HepG2 (cell line): ENCODE data around the gene SURF2. TPM values are rescaled to one million over a fixed set of nuclear protein-coding genes. Genes with fewer than 3 reads are reported as not detected.
A peak's percentile ranks its signal among the peaks of the same experiment; 100 is the strongest.

Source experiments
- ATM ChIP-seq: fragments of 450-650 bp; IDR thresholded peaks from 2 replicates; pipeline ENCODE4 v1.7.1; 2017; ENCODE audit warnings: mild to moderate bottlenecking, borderline replicate concordance
- CHCHD3 ChIP-seq: sonication (generic); formaldehyde crosslinking; IDR thresholded peaks from 2 replicates; pipeline ENCODE4 v1.8.0; 2022; ENCODE audit warnings: mild to moderate bottlenecking, missing genetic modification reagents, moderate library complexity
- EZH2 ChIP-seq: conservative IDR thresholded peaks from 2 replicates; pipeline ENCODE4 v1.6.1; 2012; ENCODE audit warnings: mild to moderate bottlenecking, low read depth, low read length, moderate library complexity
- IKZF4 ChIP-seq: sonication (generic); formaldehyde crosslinking; IDR thresholded peaks from 2 replicates; pipeline ENCODE4 v1.5.1; 2020; ENCODE audit warnings: borderline replicate concordance, mild to moderate bottlenecking, low read depth, missing genetic modification reagents; ENCODE audit errors: not compliant biosample characterization
- IRF2 ChIP-seq: IDR thresholded peaks from 2 replicates; pipeline ENCODE4 v1.6.1; 2018; ENCODE audit warnings: missing genetic modification reagents, missing compliant biosample characterization
- JUND ChIP-seq: sonication (generic); formaldehyde crosslinking; IDR thresholded peaks from 2 replicates; pipeline ENCODE4 v1.8.0; 2022; ENCODE audit warnings: mild to moderate bottlenecking, missing genetic modification reagents
- KDM1A ChIP-seq: IDR thresholded peaks from 2 replicates; pipeline ENCODE4 v1.6.1; 2016; ENCODE audit warnings: missing compliant biosample characterization
- KDM6A ChIP-seq: IDR thresholded peaks from 2 replicates; pipeline ENCODE4 v1.6.1; 2016; ENCODE audit warnings: low read depth
- MAF1 ChIP-seq: sonication (generic); formaldehyde crosslinking; IDR thresholded peaks from 2 replicates; pipeline ENCODE4 v1.5.0; 2020; ENCODE audit warnings: missing genetic modification reagents, borderline replicate concordance
- MAZ ChIP-seq, 2 experiments: sonication (generic) in 1 of 2; formaldehyde crosslinking in 1 of 2; IDR thresholded peaks; 2 replicates each; pipeline versions ENCODE4 v1.5.0 to v1.6.1; 2012 to 2020; ENCODE audit warnings: low read depth in 2 of 2, mild to moderate bottlenecking in 2 of 2, borderline replicate concordance in 1 of 2, improper control_type of control experiment in 1 of 2, low read length in 1 of 2, missing genetic modification reagents in 1 of 2, moderate library complexity in 1 of 2
- MZF1 ChIP-seq: sonication (generic); formaldehyde crosslinking; IDR thresholded peaks from 2 replicates; pipeline ENCODE4 v1.8.1; 2023; ENCODE audit warnings: mild to moderate bottlenecking, missing genetic modification reagents, borderline replicate concordance
- RAD51 ChIP-seq: fragments of 450-650 bp; IDR thresholded peaks from 2 replicates; pipeline ENCODE4 v1.6.1; 2016; ENCODE audit warnings: borderline replicate concordance
- SALL2 ChIP-seq: sonication (generic); formaldehyde crosslinking; IDR thresholded peaks from 2 replicates; pipeline ENCODE4 v1.8.1; 2023; ENCODE audit warnings: mild to moderate bottlenecking, missing genetic modification reagents, inconsistent platforms
- TAF1 ChIP-seq: sonication (generic); formaldehyde crosslinking; IDR thresholded peaks from 2 replicates; pipeline ENCODE4 v1.4.0; 2020; ENCODE audit warnings: missing genetic modification reagents
- THAP11 ChIP-seq: IDR thresholded peaks from 2 replicates; pipeline ENCODE4 v1.6.1; 2016; ENCODE audit warnings: missing biosample characterization, missing genetic modification reagents
- TRIM24 ChIP-seq: sonication (generic); formaldehyde crosslinking; IDR thresholded peaks from 2 replicates; pipeline ENCODE4 v1.8.0; 2022; ENCODE audit warnings: mild to moderate bottlenecking, missing genetic modification reagents
- ZNF17 ChIP-seq: sonication (generic); formaldehyde crosslinking; IDR thresholded peaks from 2 replicates; pipeline ENCODE4 v1.5.0; 2020; ENCODE audit warnings: mild to moderate bottlenecking, missing genetic modification reagents
- ZZZ3 ChIP-seq: sonication (generic); formaldehyde crosslinking; IDR thresholded peaks from 2 replicates; pipeline ENCODE4 v1.4.0; 2020; ENCODE audit warnings: missing genetic modification reagents, mild to moderate bottlenecking, borderline replicate concordance
- polyA plus RNA-seq, 8 experiments: library from polyadenylated mRNA; depleted of rRNA in 3 of 8; stranded (reverse) in 7 of 8; unstranded in 1 of 8; fragments of >200 nt; fragmentation: Illumina TruSeq in 4 of 8; extraction: Trizol in 4 of 8; gene quantifications; 2 replicates each; pipeline versions ENCODE4 v1.2.1 to v1.2.3, GENCODE V29; 2011 to 2016; ENCODE audit warnings: low read depth in 4 of 8, missing spikeins in 1 of 8, mixed read lengths in 1 of 8; ENCODE audit not compliant: insufficient read depth in 1 of 8
- total RNA-seq, 5 experiments: library from RNA; depleted of rRNA; stranded (reverse); fragments of >200 nt; fragmentation: Illumina TruSeq; extraction: Trizol; gene quantifications; 2 replicates each; pipeline ENCODE4 v1.2.3, GENCODE V29; 2016; ENCODE audit warnings: low read depth in 1 of 5
- TF ChIP-seq, protein P1 (sequence below): sonication (generic); formaldehyde crosslinking; IDR thresholded peaks from 2 replicates; pipeline ENCODE4 v1.5.0; 2020; ENCODE audit warnings: missing genetic modification reagents, mild to moderate bottlenecking, borderline replicate concordance
- TF ChIP-seq, protein P2 (sequence below): IDR thresholded peaks from 2 replicates; pipeline ENCODE4 v1.6.1; 2016; ENCODE audit warnings: missing compliant biosample characterization, missing genetic modification reagents, borderline replicate concordance
- TF ChIP-seq, protein P3 (sequence below): sonication (generic); formaldehyde crosslinking; IDR thresholded peaks from 2 replicates; pipeline ENCODE4 v1.5.0; 2020; ENCODE audit warnings: missing genetic modification reagents
- TF ChIP-seq, protein P4 (sequence below): sonication (generic); formaldehyde crosslinking; IDR thresholded peaks from 2 replicates; pipeline ENCODE4 v1.5.0; 2020; ENCODE audit warnings: missing genetic modification reagents
- TF ChIP-seq, protein P5 (sequence below): sonication (generic); formaldehyde crosslinking; IDR thresholded peaks from 2 replicates; pipeline ENCODE4 v1.5.1; 2020; ENCODE audit warnings: mild to moderate bottlenecking, missing genetic modification reagents, borderline replicate concordance
- TF ChIP-seq, protein P6 (sequence below): sonication (generic); formaldehyde crosslinking; IDR thresholded peaks from 2 replicates; pipeline ENCODE4 v1.5.0; 2020; ENCODE audit warnings: missing genetic modification reagents

The SURF2 gene
- total and polyA plus RNA-seq, 2 of the 13 experiments (the other 11 are each of a cell fraction or from before 2014, with no cell fraction given) = 6.3 to 13.6 TPM

DNA sequence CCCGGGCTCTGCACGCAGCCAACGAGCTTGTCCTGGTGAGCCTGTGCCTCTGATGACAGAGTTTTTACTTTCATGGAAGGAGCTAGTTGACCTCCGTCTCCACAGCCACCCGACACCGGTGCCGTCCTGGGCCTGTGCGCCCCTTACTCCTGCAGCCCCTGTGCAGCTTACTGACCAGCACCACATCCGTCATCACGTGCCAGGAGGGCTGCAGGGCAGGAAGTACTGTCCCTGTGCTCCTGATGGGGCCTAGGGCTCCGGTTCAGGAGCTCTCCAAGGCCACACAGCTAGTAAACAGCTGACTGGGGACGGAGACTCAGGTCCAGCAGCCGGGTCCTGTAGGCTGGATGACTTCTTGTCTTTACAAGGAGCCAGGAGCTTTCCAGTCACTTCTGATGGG is 30.0 kb downstream of the SURF2 start (continued):
- TF ChIP-seq, protein P1, sequence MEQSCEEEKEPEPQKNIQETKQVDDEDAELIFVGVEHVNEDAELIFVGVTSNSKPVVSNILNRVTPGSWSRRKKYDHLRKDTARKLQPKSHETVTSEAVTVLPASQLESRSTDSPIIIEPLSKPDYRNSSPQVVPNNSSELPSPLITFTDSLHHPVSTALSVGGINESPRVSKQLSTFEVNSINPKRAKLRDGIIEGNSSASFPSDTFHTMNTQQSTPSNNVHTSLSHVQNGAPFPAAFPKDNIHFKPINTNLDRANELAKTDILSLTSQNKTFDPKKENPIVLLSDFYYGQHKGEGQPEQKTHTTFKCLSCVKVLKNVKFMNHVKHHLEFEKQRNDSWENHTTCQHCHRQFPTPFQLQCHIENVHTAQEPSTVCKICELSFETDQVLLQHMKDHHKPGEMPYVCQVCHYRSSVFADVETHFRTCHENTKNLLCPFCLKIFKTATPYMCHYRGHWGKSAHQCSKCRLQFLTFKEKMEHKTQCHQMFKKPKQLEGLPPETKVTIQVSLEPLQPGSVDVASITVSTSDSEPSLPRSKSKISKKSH (CRISPR knock-in tag) = no peak
- TF ChIP-seq THAP11 = no peak
- TF ChIP-seq TRIM24 = no peak
- no peak for TF ChIP-seq KDM6A
- TF ChIP-seq KDM1A = no peak
- no peak for TF ChIP-seq RAD51
- TF ChIP-seq ZNF17 = no peak
- TF ChIP-seq SALL2 (CRISPR knock-in tag) = 0 out of 2 replicates have a peak, but pooled peaks have one; percentile 40
- TF ChIP-seq MZF1 = no peak
- 0 out of 2 replicates have a peak, but pooled peaks have one; percentile 52 for TF ChIP-seq IRF2
- TF ChIP-seq, protein P2, sequence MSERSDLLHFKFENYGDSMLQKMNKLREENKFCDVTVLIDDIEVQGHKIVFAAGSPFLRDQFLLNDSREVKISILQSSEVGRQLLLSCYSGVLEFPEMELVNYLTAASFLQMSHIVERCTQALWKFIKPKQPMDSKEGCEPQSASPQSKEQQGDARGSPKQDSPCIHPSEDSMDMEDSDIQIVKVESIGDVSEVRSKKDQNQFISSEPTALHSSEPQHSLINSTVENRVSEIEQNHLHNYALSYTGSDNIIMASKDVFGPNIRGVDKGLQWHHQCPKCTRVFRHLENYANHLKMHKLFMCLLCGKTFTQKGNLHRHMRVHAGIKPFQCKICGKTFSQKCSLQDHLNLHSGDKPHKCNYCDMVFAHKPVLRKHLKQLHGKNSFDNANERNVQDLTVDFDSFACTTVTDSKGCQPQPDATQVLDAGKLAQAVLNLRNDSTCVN (CRISPR knock-in tag) = no peak; the same call in 1 of the 2 replicates
- TF ChIP-seq IKZF4 (CRISPR knock-in tag) = no peak
- TF ChIP-seq ZZZ3 (CRISPR knock-in tag) = no peak
- TF ChIP-seq, protein P3, sequence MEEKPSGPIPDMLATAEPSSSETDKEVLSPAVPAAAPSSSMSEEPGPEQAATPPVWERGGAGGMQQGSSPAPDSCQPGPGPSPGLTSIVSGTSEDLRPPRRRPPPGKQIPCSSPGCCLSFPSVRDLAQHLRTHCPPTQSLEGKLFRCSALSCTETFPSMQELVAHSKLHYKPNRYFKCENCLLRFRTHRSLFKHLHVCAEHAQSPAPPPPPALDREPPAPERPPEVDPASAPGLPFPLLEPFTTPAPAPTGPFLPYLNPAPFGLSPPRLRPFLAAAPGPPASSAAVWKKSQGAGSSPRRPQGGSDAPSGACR (CRISPR knock-in tag) = no peak
- no peak for TF ChIP-seq MAF1 (CRISPR knock-in tag)
- TF ChIP-seq TAF1 (CRISPR knock-in tag) = no peak
- TF ChIP-seq CHCHD3 (CRISPR knock-in tag) = no peak
- no peak for TF ChIP-seq EZH2
- no peak for TF ChIP-seq ATM
- TF ChIP-seq, protein P4, sequence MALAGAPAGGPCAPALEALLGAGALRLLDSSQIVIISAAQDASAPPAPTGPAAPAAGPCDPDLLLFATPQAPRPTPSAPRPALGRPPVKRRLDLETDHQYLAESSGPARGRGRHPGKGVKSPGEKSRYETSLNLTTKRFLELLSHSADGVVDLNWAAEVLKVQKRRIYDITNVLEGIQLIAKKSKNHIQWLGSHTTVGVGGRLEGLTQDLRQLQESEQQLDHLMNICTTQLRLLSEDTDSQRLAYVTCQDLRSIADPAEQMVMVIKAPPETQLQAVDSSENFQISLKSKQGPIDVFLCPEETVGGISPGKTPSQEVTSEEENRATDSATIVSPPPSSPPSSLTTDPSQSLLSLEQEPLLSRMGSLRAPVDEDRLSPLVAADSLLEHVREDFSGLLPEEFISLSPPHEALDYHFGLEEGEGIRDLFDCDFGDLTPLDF = 0 out of 2 replicates have a peak, but pooled peaks have one; percentile 33
- TF ChIP-seq MAZ (IDR thresholded peaks at IDR 0.05; ENCODE audit: borderline replicate concordance, low read depth, low read length) = no peak
- no peak for TF ChIP-seq MAZ (CRISPR knock-in tag; IDR thresholded peaks at IDR 0.05; ENCODE audit: low read depth)
- TF ChIP-seq, protein P5, sequence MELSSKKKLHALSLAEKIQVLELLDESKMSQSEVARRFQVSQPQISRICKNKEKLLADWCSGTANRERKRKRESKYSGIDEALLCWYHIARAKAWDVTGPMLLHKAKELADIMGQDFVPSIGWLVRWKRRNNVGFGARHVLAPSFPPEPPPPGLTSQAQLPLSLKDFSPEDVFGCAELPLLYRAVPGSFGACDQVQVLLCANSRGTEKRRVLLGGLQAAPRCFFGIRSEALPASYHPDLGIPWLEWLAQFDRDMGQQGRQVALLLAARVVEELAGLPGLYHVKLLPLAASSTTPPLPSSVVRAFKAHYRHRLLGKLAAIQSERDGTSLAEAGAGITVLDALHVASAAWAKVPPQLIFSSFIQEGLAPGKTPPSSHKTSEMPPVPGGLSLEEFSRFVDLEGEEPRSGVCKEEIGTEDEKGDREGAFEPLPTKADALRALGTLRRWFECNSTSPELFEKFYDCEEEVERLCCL (CRISPR knock-in tag) = no peak
- TF ChIP-seq, protein P6, sequence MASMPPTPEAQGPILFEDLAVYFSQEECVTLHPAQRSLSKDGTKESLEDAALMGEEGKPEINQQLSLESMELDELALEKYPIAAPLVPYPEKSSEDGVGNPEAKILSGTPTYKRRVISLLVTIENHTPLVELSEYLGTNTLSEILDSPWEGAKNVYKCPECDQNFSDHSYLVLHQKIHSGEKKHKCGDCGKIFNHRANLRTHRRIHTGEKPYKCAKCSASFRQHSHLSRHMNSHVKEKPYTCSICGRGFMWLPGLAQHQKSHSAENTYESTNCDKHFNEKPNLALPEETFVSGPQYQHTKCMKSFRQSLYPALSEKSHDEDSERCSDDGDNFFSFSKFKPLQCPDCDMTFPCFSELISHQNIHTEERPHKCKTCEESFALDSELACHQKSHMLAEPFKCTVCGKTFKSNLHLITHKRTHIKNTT (CRISPR knock-in tag) = 0 out of 2 replicates have a peak, but pooled peaks have one; percentile 51
- TF ChIP-seq JUND = no peak
